ENCODE data around the gene SGCD. TPM values are rescaled to one million over a fixed set of nuclear protein-coding genes. Genes with fewer than 3 reads are reported as not detected.

The SGCD gene
- total and polyA plus RNA-seq, 8 donors = 10.4 to 15.8 (median 12.5) TPM

DNA sequence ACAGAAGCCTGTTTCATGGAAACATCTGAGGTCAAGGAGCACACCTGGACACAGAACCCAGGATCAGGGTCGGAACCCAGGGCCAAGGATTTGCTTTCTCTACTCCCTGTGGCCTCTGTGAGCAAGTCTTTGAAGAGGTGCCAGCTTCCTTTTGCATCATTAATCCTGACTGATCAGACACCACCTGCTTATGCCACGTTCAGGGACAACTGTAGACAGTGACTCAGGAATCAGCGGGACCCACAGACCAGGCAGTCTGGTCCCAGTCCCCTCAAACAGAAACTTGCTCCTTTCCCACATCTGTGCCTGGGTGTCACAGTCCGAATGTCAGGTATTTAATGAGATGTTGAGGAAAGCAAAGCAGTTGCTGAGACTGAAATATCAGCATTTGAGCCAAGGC is 154.8 kb downstream of the SGCD start:
- Histone ChIP-seq H3K9me3 (peaks cover 0 to 10% of the 10 kb centered on the region in 2 donors), H3K36me3 (no peaks in the 10 kb centered on the region), H3K4me1 (no peaks in the 10 kb centered on the region), H3K4me3 (no peak overlapping the region), H3K27me3 (no peaks in the 10 kb centered on the region), H3K27ac (no peak overlapping the region)
- no peak for TF ChIP-seq CTCF (IDR thresholded peaks at IDR 0.05)
- intact Hi-C loops (cut with DNase I) = no loop called here
- DNase-seq = no peak
- ATAC-seq = no peak

GRCh38 chr5:156482818-156483217 is 155.9 kb downstream of the SGCD start:
- H3K4me3 ChIP-seq = no peak overlapping the region
- intact Hi-C loops (cut with DNase I) = no loop called here
- no peaks in the 10 kb centered on the region for H3K27me3 ChIP-seq
- TF ChIP-seq CTCF (IDR thresholded peaks at IDR 0.05) = no peak
- no peaks in the 10 kb centered on the region for H3K4me1 ChIP-seq
- no peaks in the 10 kb centered on the region for H3K36me3 ChIP-seq
- no peak overlapping the region for H3K27ac ChIP-seq
- DNase-seq (no peak), ATAC-seq (no peak)
- H3K9me3 ChIP-seq = peaks cover 0 to 19% of the 10 kb centered on the region in 2 donors

- no peak for TF ChIP-seq CTCF (IDR thresholded peaks at IDR 0.05)
- Histone ChIP-seq H3K27me3 (no peaks in the 10 kb centered on the region), H3K27ac (no peak overlapping the region), H3K4me3 (no peak overlapping the region), H3K9me3 (peaks cover 0 to 30% of the 10 kb centered on the region in 2 donors), H3K4me1 (no peaks in the 10 kb centered on the region), H3K36me3 (no peaks in the 10 kb centered on the region)
- intact Hi-C loops (cut with DNase I) = no loop called here
- ATAC-seq (no peak), DNase-seq (no peak)
Observed at GRCh38 chr5:156486394-156487238, 159.7 kb downstream of the SGCD start.

GRCh38 chr5:156491766-156492165 is 164.8 kb downstream of the SGCD start:
- Histone ChIP-seq H3K27me3 (no peaks in the 10 kb centered on the region), H3K27ac (no peak overlapping the region), H3K4me1 (no peaks in the 10 kb centered on the region), H3K36me3 (no peaks in the 10 kb centered on the region), H3K9me3 (peaks cover 0 to 21% of the 10 kb centered on the region in 2 donors), H3K4me3 (no peak overlapping the region)
- ATAC-seq (no peak), DNase-seq (no peak)
- no peak for TF ChIP-seq CTCF (IDR thresholded peaks at IDR 0.05)
- intact Hi-C loops (cut with DNase I) = no loop called here

GRCh38 chr5:156496291-156496690 is 169.3 kb downstream of the SGCD start:
- Histone ChIP-seq H3K9me3 (peaks cover 0 to 2% of the 10 kb centered on the region in 2 donors), H3K4me3 (no peak overlapping the region), H3K36me3 (no peaks in the 10 kb centered on the region), H3K4me1 (no peaks in the 10 kb centered on the region), H3K27me3 (no peaks in the 10 kb centered on the region), H3K27ac (no peak overlapping the region)
- ATAC-seq (peak; percentile 33), DNase-seq (no peak)
- TF ChIP-seq CTCF (IDR thresholded peaks at IDR 0.05) = no peak
- intact Hi-C loops (cut with DNase I) = no loop called here
